Astrocyte (in vitro differentiated cells and primary cell): ENCODE data around the gene CLEC4C.

ENCODE experiments used
- CTCF ChIP-seq: IDR thresholded peaks from 2 replicates; pipeline ENCODE4 v1.5.1; 2011; ENCODE audit warnings: low read depth, mild to moderate bottlenecking, inconsistent platforms, low read length, moderate library complexity; ENCODE audit not compliant: insufficient read depth
- EZH2 ChIP-seq: IDR thresholded peaks from 2 replicates; pipeline ENCODE4 v1.6.1; 2012; ENCODE audit warnings: mild to moderate bottlenecking, low read length, inconsistent platforms; ENCODE audit not compliant: insufficient read depth

GRCh38 chr12:7751394-7751793 lies 4.2 kb upstream of the CLEC4C start:
- TF ChIP-seq CTCF (no peak), EZH2 (no peak)
